Neural crest cell (in vitro differentiated cells): ENCODE data around the gene COQ8B. TPM values are rescaled to one million over a fixed set of nuclear protein-coding genes. Genes with fewer than 3 reads are reported as not detected.

Experiments used
- DNase-seq: peaks from one replicate; pipeline ENCODE4 v3.0.0; 2021; ENCODE audit warnings: low read depth, mixed read lengths, low spot score
- H3K27ac Mint-ChIP-seq: one replicate; pipeline ENCODE4 v1.8.0; 2021; ENCODE audit warnings: mild to moderate bottlenecking, mixed read lengths; ENCODE audit not compliant: unreplicated experiment
- H3K27me3 Mint-ChIP-seq: 2 replicates; pipeline ENCODE4 v1.8.0; 2021; ENCODE audit warnings: low read depth, mild to moderate bottlenecking, mixed read lengths
- H3K36me3 Mint-ChIP-seq: 2 replicates; pipeline ENCODE4 v1.8.0; 2021; ENCODE audit warnings: low read depth, mild to moderate bottlenecking, mixed read lengths
- H3K4me1 Mint-ChIP-seq: 2 replicates; pipeline ENCODE4 v1.8.0; 2021; ENCODE audit warnings: mixed read lengths
- H3K4me3 Mint-ChIP-seq: one replicate; pipeline ENCODE4 v1.8.0; 2021; ENCODE audit warnings: mild to moderate bottlenecking, mixed read lengths
- H3K9me3 Mint-ChIP-seq: 2 replicates; pipeline ENCODE4 v1.8.0; 2021; ENCODE audit warnings: mixed read lengths
- total RNA-seq: library from RNA; stranded (reverse); gene quantifications from 2 replicates; pipeline ENCODE4 v1.2.1, GENCODE V29; 2021
- TF ChIP-seq, protein P1 (sequence below): fragments of 200-600 bp; sonication (generic); conservative IDR thresholded peaks from 2 replicates; pipeline ENCODE4 v1.5.0; 2021; ENCODE audit warnings: antibody characterized with exemption, mild to moderate bottlenecking

The COQ8B gene
- total RNA-seq, 1 donor from 2014 or later, result 45.1 TPM

DNA sequence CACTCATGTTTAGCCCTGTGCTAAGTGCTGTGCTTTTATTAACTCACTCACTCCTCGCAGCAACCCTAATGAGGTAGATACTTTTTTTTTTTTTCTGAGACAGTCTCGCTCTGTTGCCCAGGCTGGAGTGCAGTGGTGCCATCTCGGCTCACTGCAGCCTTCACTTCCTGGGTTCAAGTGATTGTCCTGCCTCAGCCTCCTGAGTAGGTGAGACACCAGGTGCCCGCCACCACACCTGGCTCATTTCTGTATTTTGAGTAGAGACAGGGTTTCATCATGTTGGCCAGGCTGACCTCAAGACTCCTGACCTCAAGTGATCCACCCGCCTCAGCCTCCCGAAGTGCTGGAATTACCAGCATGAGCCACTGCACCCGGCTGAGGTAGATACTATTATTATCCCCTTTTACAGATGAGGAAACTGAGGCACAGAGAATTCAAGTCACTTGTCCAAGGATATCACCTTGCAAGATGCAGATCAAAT, 2.8 kb upstream of the COQ8B start:
- H3K36me3 Mint-ChIP-seq, result peaks cover 3% of the 10 kb centered on the region
- no peak overlapping the region for H3K27ac Mint-ChIP-seq
- peak overlapping the region; percentile 95 for H3K4me3 Mint-ChIP-seq
- peaks cover 64% of the 10 kb centered on the region for H3K4me1 Mint-ChIP-seq
- no peak for DNase-seq
- H3K27me3 Mint-ChIP-seq, result no peaks in the 10 kb centered on the region
- H3K9me3 Mint-ChIP-seq, result no peaks in the 10 kb centered on the region
- TF ChIP-seq, protein P1, sequence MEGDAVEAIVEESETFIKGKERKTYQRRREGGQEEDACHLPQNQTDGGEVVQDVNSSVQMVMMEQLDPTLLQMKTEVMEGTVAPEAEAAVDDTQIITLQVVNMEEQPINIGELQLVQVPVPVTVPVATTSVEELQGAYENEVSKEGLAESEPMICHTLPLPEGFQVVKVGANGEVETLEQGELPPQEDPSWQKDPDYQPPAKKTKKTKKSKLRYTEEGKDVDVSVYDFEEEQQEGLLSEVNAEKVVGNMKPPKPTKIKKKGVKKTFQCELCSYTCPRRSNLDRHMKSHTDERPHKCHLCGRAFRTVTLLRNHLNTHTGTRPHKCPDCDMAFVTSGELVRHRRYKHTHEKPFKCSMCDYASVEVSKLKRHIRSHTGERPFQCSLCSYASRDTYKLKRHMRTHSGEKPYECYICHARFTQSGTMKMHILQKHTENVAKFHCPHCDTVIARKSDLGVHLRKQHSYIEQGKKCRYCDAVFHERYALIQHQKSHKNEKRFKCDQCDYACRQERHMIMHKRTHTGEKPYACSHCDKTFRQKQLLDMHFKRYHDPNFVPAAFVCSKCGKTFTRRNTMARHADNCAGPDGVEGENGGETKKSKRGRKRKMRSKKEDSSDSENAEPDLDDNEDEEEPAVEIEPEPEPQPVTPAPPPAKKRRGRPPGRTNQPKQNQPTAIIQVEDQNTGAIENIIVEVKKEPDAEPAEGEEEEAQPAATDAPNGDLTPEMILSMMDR, result no peak

DNA sequence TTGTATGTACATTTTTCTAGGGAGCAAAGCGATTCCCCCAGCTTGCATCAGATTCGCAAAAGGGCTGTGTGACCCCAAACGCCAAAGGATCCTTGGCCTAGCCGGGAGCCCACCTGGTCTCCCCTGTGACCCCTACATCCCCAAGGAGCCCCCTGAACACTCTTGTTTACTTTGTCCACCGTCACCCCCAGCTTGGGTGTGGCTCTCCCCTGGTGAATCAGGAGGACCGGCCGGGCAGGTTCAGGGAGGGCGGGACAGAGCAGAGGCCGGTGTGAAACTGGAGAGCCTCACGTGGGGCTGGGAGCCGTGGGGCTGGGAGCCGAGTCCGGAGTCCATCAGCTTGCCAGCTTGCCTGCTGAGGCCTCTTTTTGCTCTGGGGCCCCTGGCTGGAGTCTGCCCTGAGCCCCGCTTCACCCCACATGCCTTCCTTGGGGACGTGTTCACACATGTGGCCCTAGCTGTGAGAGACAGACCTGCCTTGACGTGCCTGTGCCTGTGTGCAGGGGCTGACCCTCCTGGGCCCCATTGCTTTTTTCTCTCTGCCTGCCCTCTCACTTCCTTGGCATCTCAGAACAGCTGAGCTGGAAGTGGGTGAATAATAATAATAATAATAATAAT, 2.2 kb upstream of the COQ8B start:
- H3K36me3 Mint-ChIP-seq, result peaks cover 4% of the 10 kb centered on the region
- TF ChIP-seq, protein P1, result no peak
- H3K4me3 Mint-ChIP-seq, result peak overlapping the region; percentile 95
- no peak for DNase-seq
- peaks cover 66% of the 10 kb centered on the region for H3K4me1 Mint-ChIP-seq
- H3K27ac Mint-ChIP-seq, result no peak overlapping the region
- H3K27me3 Mint-ChIP-seq, result no peaks in the 10 kb centered on the region
- H3K9me3 Mint-ChIP-seq, result no peaks in the 10 kb centered on the region

DNA sequence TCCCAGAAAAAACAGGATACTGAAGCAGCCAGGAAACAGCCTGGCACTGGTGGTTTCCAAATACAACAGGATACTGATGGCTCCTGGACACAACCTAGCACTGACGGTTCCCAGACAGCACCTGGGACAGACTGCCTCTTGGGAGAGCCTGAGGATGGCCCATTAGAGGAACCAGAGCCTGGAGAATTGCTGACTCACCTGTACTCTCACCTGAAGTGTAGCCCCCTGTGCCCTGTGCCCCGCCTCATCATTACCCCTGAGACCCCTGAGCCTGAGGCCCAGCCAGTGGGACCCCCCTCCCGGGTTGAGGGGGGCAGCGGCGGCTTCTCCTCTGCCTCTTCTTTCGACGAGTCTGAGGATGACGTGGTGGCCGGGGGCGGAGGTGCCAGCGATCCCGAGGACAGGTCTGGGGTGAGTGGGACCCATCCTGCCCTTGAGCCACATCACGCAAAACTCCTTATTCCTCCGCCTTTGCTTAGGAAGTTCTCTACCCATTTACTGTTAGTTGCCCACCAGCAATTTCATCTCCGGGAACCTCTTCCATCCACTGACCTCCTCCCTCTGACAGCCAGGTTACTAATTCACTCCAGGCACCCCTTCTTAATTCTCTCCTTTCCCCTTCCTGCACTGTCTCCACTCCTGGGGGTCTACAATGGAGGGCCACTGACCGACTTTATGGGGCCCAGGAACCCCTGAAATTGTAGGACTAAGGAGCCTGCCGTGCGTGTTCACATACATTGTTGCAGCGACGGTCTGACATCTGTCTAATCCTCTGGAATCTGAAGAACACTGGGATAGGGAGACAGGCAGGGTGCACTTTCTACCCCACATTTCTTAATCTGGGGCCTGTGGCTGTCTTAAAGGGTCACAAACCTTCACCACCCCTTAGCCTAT, 1.4 kb upstream of the COQ8B start:
- TF ChIP-seq, protein P1, result no peak
- Mint-ChIP-seq H3K4me3 (peak overlapping the region; percentile 95), H3K36me3 (peaks cover 2% of the 10 kb centered on the region), H3K9me3 (no peaks in the 10 kb centered on the region), H3K27ac (no peak overlapping the region), H3K27me3 (no peaks in the 10 kb centered on the region), H3K4me1 (peaks cover 69% of the 10 kb centered on the region)
- DNase-seq, result no peak

- peaks cover 67% of the 10 kb centered on the region for H3K4me1 Mint-ChIP-seq
- H3K27ac Mint-ChIP-seq, result peak overlapping the region; percentile 19
These were observed 716 bp upstream of the COQ8B start for GRCh38 chr19:40717325-40717879.

GRCh38 chr19:40716031-40716481, 630 bp downstream of the COQ8B start:
- TF ChIP-seq, protein P1, result no peak

More at GRCh38 chr19:40717325-40717879, 716 bp upstream of the COQ8B start:
- Mint-ChIP-seq H3K9me3 (no peaks in the 10 kb centered on the region), H3K36me3 (peaks cover 2% of the 10 kb centered on the region), H3K27me3 (no peaks in the 10 kb centered on the region), H3K4me3 (peak overlapping the region; percentile 95)
- TF ChIP-seq, protein P1, result no peak
- DNase-seq, result no peak

More at GRCh38 chr19:40716031-40716481, 630 bp downstream of the COQ8B start:
- H3K27ac Mint-ChIP-seq, result peak overlapping the region; percentile 97
- no peaks in the 10 kb centered on the region for H3K27me3 Mint-ChIP-seq
- no peaks in the 10 kb centered on the region for H3K9me3 Mint-ChIP-seq
- peak overlapping the region; percentile 97 for H3K4me3 Mint-ChIP-seq
- H3K36me3 Mint-ChIP-seq, result peaks cover 2% of the 10 kb centered on the region
- no peak for DNase-seq
- peaks cover 61% of the 10 kb centered on the region for H3K4me1 Mint-ChIP-seq
